Caco-2 (cell line): ENCODE data around the gene TACR1. TPM values are rescaled to one million over a fixed set of nuclear protein-coding genes. Genes with fewer than 3 reads are reported as not detected.

Source experiments
- BruUV-seq: library from RNA; stranded (reverse); fragments of 400-500 nt; replicated peaks from 2 replicates; lab custom pipeline; 2021; lab: Mats Ljungman, UMichigan
- CTCF ChIA-PET: fragments of 300-600 bp; sonication (Branson Sonifier 250); formaldehyde crosslinking; loops from one replicate; lab custom pipeline; 2022; ENCODE audit warnings: antibody characterized with exemption; lab: Charles Lee
- POLR2A ChIA-PET: fragments of 300-600 bp; sonication (Branson Sonifier 250); formaldehyde crosslinking; loops from one replicate; lab custom pipeline; 2022; ENCODE audit warnings: antibody characterized with exemption; lab: Charles Lee
- DNase-seq, 2 experiments: peaks; one replicate each; pipeline versions ENCODE4 v3.0.0 to v3.0.0-alpha.2; 2020 to 2022
- H3K27me3 ChIP-seq: replicated peaks from 2 replicates; pipeline ENCODE4 v1.6.0; 2011; ENCODE audit warnings: low read length; ENCODE audit not compliant: control insufficient read depth, insufficient read depth
- H3K36me3 ChIP-seq: 2 replicates; pipeline ENCODE4 v1.5.1; 2011; ENCODE audit warnings: low read length; ENCODE audit not compliant: control insufficient read depth, insufficient read depth
- H3K4me1 ChIP-seq: fragments of 250-450 bp; sonication (Bioruptor Pico); 2 replicates; pipeline ENCODE4 v1.5.1; 2020; ENCODE audit warnings: mild to moderate bottlenecking
- H3K4me3 ChIP-seq: 2 replicates; pipeline ENCODE4 v1.5.1; 2011; ENCODE audit warnings: low read depth, mild to moderate bottlenecking, control low read depth, low read length
- H3K9me3 ChIP-seq: fragments of 250-450 bp; sonication (Bioruptor Pico); 2 replicates; pipeline ENCODE4 v1.5.1; 2020; ENCODE audit warnings: mild to moderate bottlenecking, moderate library complexity
- H3K27ac Mint-ChIP-seq: one replicate; pipeline ENCODE4 v1.8.0; 2022; ENCODE audit warnings: mixed read lengths; ENCODE audit not compliant: unreplicated experiment
- H3K27me3 Mint-ChIP-seq: one replicate; pipeline ENCODE4 v1.8.0; 2022; ENCODE audit warnings: mixed read lengths; ENCODE audit not compliant: insufficient read depth, unreplicated experiment
- H3K36me3 Mint-ChIP-seq: one replicate; pipeline ENCODE4 v1.8.0; 2022; ENCODE audit warnings: mild to moderate bottlenecking, mixed read lengths; ENCODE audit not compliant: insufficient read depth, unreplicated experiment
- H3K4me1 Mint-ChIP-seq: one replicate; pipeline ENCODE4 v1.8.0; 2022; ENCODE audit warnings: low read depth, mixed read lengths; ENCODE audit not compliant: unreplicated experiment
- H3K4me3 Mint-ChIP-seq: one replicate; pipeline ENCODE4 v1.8.0; 2022; ENCODE audit warnings: mild to moderate bottlenecking, moderate library complexity, mixed read lengths; ENCODE audit not compliant: unreplicated experiment
- H3K9me3 Mint-ChIP-seq: one replicate; pipeline ENCODE4 v1.8.0; 2022; ENCODE audit warnings: mixed read lengths; ENCODE audit not compliant: unreplicated experiment
- CTCF ChIP-seq, 2 experiments: fragments of 200-600 bp in 1 of 2; IDR thresholded peaks; 1 replicate in 1 of 2; 2 replicates in 1 of 2; pipeline versions ENCODE4 v1.5.1 to v1.8.0; 2011 to 2022; ENCODE audit warnings: antibody characterized with exemption in 1 of 2, control low read depth in 1 of 2, inconsistent platforms in 1 of 2, low read depth in 1 of 2, low read length in 1 of 2, mild to moderate bottlenecking in 1 of 2, moderate library complexity in 1 of 2; ENCODE audit not compliant: insufficient read depth in 1 of 2, severe bottlenecking in 1 of 2, unreplicated experiment in 1 of 2
- intact Hi-C: fragments of 100-400 bp; cut with micrococcal nuclease; formaldehyde crosslinking; loops from one replicate; pipeline ENCODE4 v1.10.0; 2022; ENCODE audit not compliant: unreplicated experiment
- total RNA-seq: library from RNA; stranded (reverse); gene quantifications from 2 replicates; pipeline ENCODE4 v1.2.3, GENCODE V29; 2022

TACR1 gene
- total RNA-seq, 1 experiment from 2014 or later, result 0.07 TPM

- H3K36me3 Mint-ChIP-seq, result no peaks in the 10 kb centered on the region
- no peaks in the 10 kb centered on the region for H3K27me3 Mint-ChIP-seq
- H3K4me3 ChIP-seq, result no peak overlapping the region
- H3K4me3 Mint-ChIP-seq, result no peak overlapping the region
- DNase-seq, result no peak
- H3K4me1 Mint-ChIP-seq, result no peaks in the 10 kb centered on the region
- no peaks in the 10 kb centered on the region for H3K36me3 ChIP-seq
- intact Hi-C loops, result no loop called here
- no peak overlapping the region for H3K27ac Mint-ChIP-seq
- CTCF ChIA-PET, result no interaction called here
- TF ChIP-seq CTCF (IDR thresholded peaks at IDR 0.05; ENCODE audit: insufficient read depth in 1 of 2, low read depth in 1 of 2, low read length in 1 of 2, severe bottlenecking in 1 of 2, unreplicated experiment in 1 of 2), result no peak
- H3K4me1 ChIP-seq, result no peaks in the 10 kb centered on the region
- H3K9me3 ChIP-seq, result no peaks in the 10 kb centered on the region
- H3K9me3 Mint-ChIP-seq, result no peaks in the 10 kb centered on the region
- no peaks in the 10 kb centered on the region for H3K27me3 ChIP-seq
- POLR2A ChIA-PET, result no interaction called here
- BruUV-seq, result no TSS peak
These were observed 23.9 kb downstream of the TACR1 start for GRCh38 chr2:75175456-75175855.

DNA sequence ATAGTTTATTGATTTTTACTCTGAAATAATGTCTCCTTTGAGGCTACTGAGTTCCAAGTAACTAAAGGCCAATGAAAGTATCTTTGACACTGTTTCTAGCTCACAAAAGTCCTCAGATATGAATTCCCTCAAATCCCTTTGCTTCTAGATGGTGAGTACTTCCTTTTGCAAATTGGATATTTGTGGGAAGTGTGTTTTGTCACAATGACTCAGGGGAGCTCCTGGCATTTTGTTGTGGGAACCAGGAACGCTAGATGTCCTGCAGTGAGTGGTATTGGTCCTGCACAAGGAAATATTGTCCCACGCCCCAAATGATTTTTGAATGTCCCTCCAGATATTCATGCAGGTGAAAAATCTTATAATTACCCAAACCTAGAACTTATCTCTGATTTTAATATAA, 24.3 kb downstream of the TACR1 start:
- no peaks in the 10 kb centered on the region for H3K27me3 Mint-ChIP-seq
- H3K27me3 ChIP-seq, result no peaks in the 10 kb centered on the region
- no peaks in the 10 kb centered on the region for H3K36me3 ChIP-seq
- no peaks in the 10 kb centered on the region for H3K36me3 Mint-ChIP-seq
- H3K4me3 Mint-ChIP-seq, result no peak overlapping the region
- no peaks in the 10 kb centered on the region for H3K4me1 ChIP-seq
- no peak overlapping the region for H3K4me3 ChIP-seq
- H3K27ac Mint-ChIP-seq, result no peak overlapping the region
- no peak for DNase-seq
- TF ChIP-seq CTCF (IDR thresholded peaks at IDR 0.05; ENCODE audit: insufficient read depth in 1 of 2, low read depth in 1 of 2, low read length in 1 of 2, severe bottlenecking in 1 of 2, unreplicated experiment in 1 of 2), result no peak
- no peaks in the 10 kb centered on the region for H3K4me1 Mint-ChIP-seq
- POLR2A ChIA-PET, result no interaction called here
- BruUV-seq, result no TSS peak
- no peaks in the 10 kb centered on the region for H3K9me3 ChIP-seq
- intact Hi-C loops, result no loop called here
- H3K9me3 Mint-ChIP-seq, result no peaks in the 10 kb centered on the region
- CTCF ChIA-PET, result no interaction called here

DNA sequence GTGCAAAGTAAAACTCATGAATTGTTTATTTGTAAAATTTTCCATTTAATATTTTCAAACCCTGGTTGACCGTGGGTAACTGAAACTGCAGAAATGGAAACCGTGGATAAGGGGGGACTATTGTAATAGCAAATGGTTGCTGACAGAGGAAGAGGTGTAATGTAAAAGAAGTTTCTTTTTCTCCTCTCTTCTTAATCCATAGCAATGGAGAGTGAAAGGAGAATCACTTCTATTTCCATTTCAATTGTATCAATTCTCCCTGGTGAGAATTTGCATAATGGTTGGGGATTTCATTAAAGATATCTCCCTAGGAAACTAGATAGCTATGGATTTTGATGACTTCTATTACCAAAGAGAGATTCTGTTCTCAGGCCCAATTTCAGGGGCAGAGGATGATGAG, 24.8 kb downstream of the TACR1 start:
- Mint-ChIP-seq H3K4me3 (no peak overlapping the region), H3K27me3 (no peaks in the 10 kb centered on the region), H3K4me1 (no peaks in the 10 kb centered on the region), H3K9me3 (no peaks in the 10 kb centered on the region), H3K36me3 (no peaks in the 10 kb centered on the region), H3K27ac (no peak overlapping the region)
- Histone ChIP-seq H3K27me3 (no peaks in the 10 kb centered on the region), H3K36me3 (no peaks in the 10 kb centered on the region), H3K4me3 (no peak overlapping the region), H3K9me3 (no peaks in the 10 kb centered on the region), H3K4me1 (no peaks in the 10 kb centered on the region)
- intact Hi-C loops, result no loop called here
- BruUV-seq, result no TSS peak
- POLR2A ChIA-PET, result no interaction called here
- no peak for DNase-seq
- CTCF ChIA-PET, result no interaction called here
- no peak for TF ChIP-seq CTCF (IDR thresholded peaks at IDR 0.05; ENCODE audit: insufficient read depth in 1 of 2, low read depth in 1 of 2, low read length in 1 of 2, severe bottlenecking in 1 of 2, unreplicated experiment in 1 of 2)
